Measurements from ENCODE around the gene NAA25. TPM values are rescaled to one million over a fixed set of nuclear protein-coding genes. Genes with fewer than 3 reads are reported as not detected.

NAA25 gene
- total RNA-seq, 2 donors from 2014 or later = 15.5 to 24.0 TPM

DNA sequence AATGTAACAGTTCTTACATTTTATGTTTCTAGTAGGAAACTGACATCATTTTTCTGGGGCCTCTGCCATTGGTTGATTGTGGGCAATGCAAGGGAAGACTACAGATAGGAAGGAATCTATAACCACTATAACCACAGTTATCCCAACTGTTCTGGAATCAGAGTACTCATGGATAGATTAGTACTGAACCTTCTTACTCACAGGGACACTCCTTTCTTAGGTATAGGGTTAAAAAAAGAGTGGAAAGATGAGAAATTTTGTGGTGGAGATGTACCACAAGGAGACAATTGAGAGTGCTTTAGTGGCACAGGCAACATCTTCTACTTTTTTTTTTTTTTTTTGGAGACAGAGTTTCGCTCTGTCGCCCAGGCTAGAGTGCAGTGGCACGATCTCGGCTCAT lies 116.6 kb downstream of the NAA25 start:
- Histone ChIP-seq H3K9me3 (no peaks in the 10 kb centered on the region), H3K27me3 (replicated peaks; ENCODE audit: insufficient read depth) (no peaks in the 10 kb centered on the region), H3K4me1 (replicated peaks) (no peaks in the 10 kb centered on the region), H3K4me3 (no peak overlapping the region), H3K36me3 (no peaks in the 10 kb centered on the region), H3K27ac (no peak overlapping the region)
- DNase-seq (ENCODE audit: low spot score) = no peak
- 90% methylated on average over 4 of the region's 4 CpGs for WGBS
- intact Hi-C loops (cut with DNase I) = no loop called here
- TF ChIP-seq POLR2AphosphoS5 (IDR thresholded peaks at IDR 0.05) = no peak

- Histone ChIP-seq H3K27ac (no peak overlapping the region), H3K36me3 (no peaks in the 10 kb centered on the region), H3K4me3 (no peak overlapping the region), H3K9me3 (no peaks in the 10 kb centered on the region), H3K4me1 (replicated peaks) (no peaks in the 10 kb centered on the region), H3K27me3 (replicated peaks; ENCODE audit: insufficient read depth) (no peaks in the 10 kb centered on the region)
- no peak for DNase-seq (ENCODE audit: low spot score)
- intact Hi-C loops (cut with DNase I) = no loop called here
- no peak for TF ChIP-seq POLR2AphosphoS5 (IDR thresholded peaks at IDR 0.05)
- 81% methylated on average over 2 of the region's 2 CpGs for WGBS
Measured at GRCh38 chr12:111991535-111991934, 117.0 kb downstream of the NAA25 start.

- H3K27ac ChIP-seq = no peak overlapping the region
- intact Hi-C loops (cut with DNase I) = no loop called here
- WGBS = 86% methylated on average over 2 of the region's 2 CpGs
Measured at GRCh38 chr12:111984820-111985219, 123.8 kb downstream of the NAA25 start.

DNA sequence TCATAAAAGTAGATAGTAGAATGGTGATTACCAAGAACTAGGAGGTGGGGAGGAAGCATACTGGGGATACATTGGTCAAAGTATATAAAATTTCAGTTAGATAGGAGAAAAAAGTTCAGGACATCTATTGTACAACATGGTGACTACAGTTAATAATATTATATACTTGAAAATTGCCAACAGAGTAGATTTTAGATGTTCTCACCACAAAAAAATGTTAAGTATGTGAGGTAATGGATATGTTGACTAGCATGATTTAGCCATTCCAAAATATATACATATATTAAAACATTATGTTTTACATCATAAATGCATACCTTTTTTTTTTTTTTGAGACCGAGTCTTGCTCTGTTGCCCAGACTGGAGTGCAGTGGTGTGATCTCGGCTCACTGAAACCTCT lies 126.6 kb downstream of the NAA25 start:
- H3K27ac ChIP-seq = no peak overlapping the region
- no peaks in the 10 kb centered on the region for H3K36me3 ChIP-seq
- intact Hi-C loops (cut with DNase I) = no loop called here
- 82% methylated on average over 2 of the region's 2 CpGs for WGBS
- H3K9me3 ChIP-seq = no peaks in the 10 kb centered on the region
- H3K4me3 ChIP-seq = no peak overlapping the region
- TF ChIP-seq POLR2A (IDR thresholded peaks at IDR 0.05) (no peak), POLR2AphosphoS5 (IDR thresholded peaks at IDR 0.05) (no peak), CTCF (IDR thresholded peaks at IDR 0.05) (no peak)
- no peaks in the 10 kb centered on the region for H3K27me3 ChIP-seq (replicated peaks; ENCODE audit: insufficient read depth)
- H3K4me1 ChIP-seq (replicated peaks) = no peaks in the 10 kb centered on the region
- no peak for DNase-seq (ENCODE audit: low spot score)

More at GRCh38 chr12:111984820-111985219, 123.8 kb downstream of the NAA25 start:
- Histone ChIP-seq H3K9me3 (no peaks in the 10 kb centered on the region), H3K4me1 (replicated peaks) (no peaks in the 10 kb centered on the region), H3K27me3 (replicated peaks; ENCODE audit: insufficient read depth) (no peaks in the 10 kb centered on the region), H3K4me3 (no peak overlapping the region), H3K36me3 (no peaks in the 10 kb centered on the region)
- TF ChIP-seq POLR2AphosphoS5 (IDR thresholded peaks at IDR 0.05) = no peak
- TF ChIP-seq CTCF (IDR thresholded peaks at IDR 0.05) = no peak
- TF ChIP-seq POLR2A (IDR thresholded peaks at IDR 0.05) = no peak
- no peak for DNase-seq (ENCODE audit: low spot score)

GRCh38 chr12:111980598-111980997 lies 128.0 kb downstream of the NAA25 start:
- Histone ChIP-seq H3K9me3 (no peaks in the 10 kb centered on the region), H3K4me3 (no peak overlapping the region), H3K27ac (no peak overlapping the region), H3K4me1 (replicated peaks) (no peaks in the 10 kb centered on the region), H3K27me3 (replicated peaks; ENCODE audit: insufficient read depth) (no peaks in the 10 kb centered on the region), H3K36me3 (no peaks in the 10 kb centered on the region)
- DNase-seq (ENCODE audit: low spot score) = no peak
- TF ChIP-seq POLR2AphosphoS5 (IDR thresholded peaks at IDR 0.05) = no peak
- TF ChIP-seq CTCF (IDR thresholded peaks at IDR 0.05) = no peak
- no peak for TF ChIP-seq POLR2A (IDR thresholded peaks at IDR 0.05)
- 97% methylated on average over 5 of the region's 5 CpGs for WGBS
- intact Hi-C loops (cut with DNase I) = no loop called here

- H3K4me3 ChIP-seq = no peak overlapping the region
- H3K9me3 ChIP-seq = no peaks in the 10 kb centered on the region
- no peak for TF ChIP-seq CTCF (IDR thresholded peaks at IDR 0.05)
- no peak for TF ChIP-seq POLR2AphosphoS5 (IDR thresholded peaks at IDR 0.05)
- TF ChIP-seq POLR2A (IDR thresholded peaks at IDR 0.05) = no peak
- no peaks in the 10 kb centered on the region for H3K36me3 ChIP-seq
- H3K27ac ChIP-seq = no peak overlapping the region
- H3K4me1 ChIP-seq (replicated peaks) = no peaks in the 10 kb centered on the region
- no peak for DNase-seq (ENCODE audit: low spot score)
- H3K27me3 ChIP-seq (replicated peaks; ENCODE audit: insufficient read depth) = no peaks in the 10 kb centered on the region
- intact Hi-C loops (cut with DNase I) = no loop called here
Measured at GRCh38 chr12:111978545-111978944, 130.0 kb downstream of the NAA25 start.

Data from prostate gland (tissue), 2 donors.